IMR-90 (cell line): ENCODE measurements around the gene DENND2C.

Source experiments
- CHD1 ChIP-seq: IDR thresholded peaks from 2 replicates; pipeline ENCODE4 v1.6.1; 2012; ENCODE audit warnings: low read depth, low read length, improper control_type of control experiment
- ELK1 ChIP-seq: fragments of 150-350 bp; IDR thresholded peaks from 2 replicates; pipeline ENCODE4 v1.6.1; 2016; ENCODE audit warnings: low read depth, mild to moderate bottlenecking, low read length, moderate library complexity, borderline replicate concordance
- MXI1 ChIP-seq: IDR thresholded peaks from 2 replicates; pipeline ENCODE4 v1.6.1; 2012; ENCODE audit warnings: low read depth, mild to moderate bottlenecking, low read length, moderate library complexity, borderline replicate concordance
- NFE2L2 ChIP-seq: fragments of 150-350 bp; IDR thresholded peaks from 2 replicates; pipeline ENCODE4 v1.6.1; 2016; ENCODE audit warnings: low read depth, mild to moderate bottlenecking, low read length
- POLR2A ChIP-seq: IDR thresholded peaks from 2 replicates; pipeline ENCODE4 v1.6.1; 2012; ENCODE audit warnings: mild to moderate bottlenecking, low read depth, low read length
- RAD21 ChIP-seq: IDR thresholded peaks from 2 replicates; pipeline ENCODE4 v1.6.1; 2012; ENCODE audit warnings: low read length, improper control_type of control experiment
- RCOR1 ChIP-seq: IDR thresholded peaks from 2 replicates; pipeline ENCODE4 v1.6.1; 2012; ENCODE audit warnings: mild to moderate bottlenecking, low read length, improper control_type of control experiment; ENCODE audit not compliant: insufficient replicate concordance
- RFX5 ChIP-seq: IDR thresholded peaks from 2 replicates; pipeline ENCODE4 v1.8.0; 2012; ENCODE audit warnings: low read depth, mild to moderate bottlenecking, low read length, moderate library complexity
- TF ChIP-seq, protein P1 (sequence below): fragments of 150-350 bp; IDR thresholded peaks from 2 replicates; pipeline ENCODE4 v1.6.1; 2017; ENCODE audit warnings: mild to moderate bottlenecking, antibody characterized with exemption, low read length, low read depth
- TF ChIP-seq, protein P2 (sequence below): conservative IDR thresholded peaks from 2 replicates; pipeline ENCODE4 v1.5.1; 2012; ENCODE audit warnings: mild to moderate bottlenecking, low read depth, low read length, improper control_type of control experiment

GRCh38 chr1:114594046-114594445 is 75.8 kb downstream of the DENND2C start:
- TF ChIP-seq, protein P1, sequence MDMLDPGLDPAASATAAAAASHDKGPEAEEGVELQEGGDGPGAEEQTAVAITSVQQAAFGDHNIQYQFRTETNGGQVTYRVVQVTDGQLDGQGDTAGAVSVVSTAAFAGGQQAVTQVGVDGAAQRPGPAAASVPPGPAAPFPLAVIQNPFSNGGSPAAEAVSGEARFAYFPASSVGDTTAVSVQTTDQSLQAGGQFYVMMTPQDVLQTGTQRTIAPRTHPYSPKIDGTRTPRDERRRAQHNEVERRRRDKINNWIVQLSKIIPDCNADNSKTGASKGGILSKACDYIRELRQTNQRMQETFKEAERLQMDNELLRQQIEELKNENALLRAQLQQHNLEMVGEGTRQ: no peak
- TF ChIP-seq, protein P2, sequence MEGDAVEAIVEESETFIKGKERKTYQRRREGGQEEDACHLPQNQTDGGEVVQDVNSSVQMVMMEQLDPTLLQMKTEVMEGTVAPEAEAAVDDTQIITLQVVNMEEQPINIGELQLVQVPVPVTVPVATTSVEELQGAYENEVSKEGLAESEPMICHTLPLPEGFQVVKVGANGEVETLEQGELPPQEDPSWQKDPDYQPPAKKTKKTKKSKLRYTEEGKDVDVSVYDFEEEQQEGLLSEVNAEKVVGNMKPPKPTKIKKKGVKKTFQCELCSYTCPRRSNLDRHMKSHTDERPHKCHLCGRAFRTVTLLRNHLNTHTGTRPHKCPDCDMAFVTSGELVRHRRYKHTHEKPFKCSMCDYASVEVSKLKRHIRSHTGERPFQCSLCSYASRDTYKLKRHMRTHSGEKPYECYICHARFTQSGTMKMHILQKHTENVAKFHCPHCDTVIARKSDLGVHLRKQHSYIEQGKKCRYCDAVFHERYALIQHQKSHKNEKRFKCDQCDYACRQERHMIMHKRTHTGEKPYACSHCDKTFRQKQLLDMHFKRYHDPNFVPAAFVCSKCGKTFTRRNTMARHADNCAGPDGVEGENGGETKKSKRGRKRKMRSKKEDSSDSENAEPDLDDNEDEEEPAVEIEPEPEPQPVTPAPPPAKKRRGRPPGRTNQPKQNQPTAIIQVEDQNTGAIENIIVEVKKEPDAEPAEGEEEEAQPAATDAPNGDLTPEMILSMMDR: no peak
- TF ChIP-seq RFX5: no peak
- TF ChIP-seq NFE2L2: no peak
- no peak for TF ChIP-seq RAD21
- TF ChIP-seq POLR2A: no peak
- TF ChIP-seq RCOR1: no peak
- TF ChIP-seq ELK1: no peak
- TF ChIP-seq CHD1: no peak
- no peak for TF ChIP-seq MXI1
